Suprapubic skin (tissue), 3 donors: ENCODE results near the gene MLEC.

ENCODE experiments used
- EP300 ChIP-seq: sonication (generic); formaldehyde crosslinking; IDR thresholded peaks from one replicate; pipeline ENCODE4 v1.6.1; 2017; ENCODE audit warnings: antibody characterized with exemption
- POLR2A ChIP-seq, 2 donors: fragments of 450-650 bp; IDR thresholded peaks; one replicate each; pipeline ENCODE4 v1.6.1; 2017; ENCODE audit warnings: antibody characterized with exemption in 2 of 2, mild to moderate bottlenecking in 2 of 2, moderate library complexity in 2 of 2
- TF ChIP-seq, protein P1 (sequence below), 2 donors: fragments of 200-600 bp in 1 of 2; fragments of 450-650 bp in 1 of 2; sonication (generic) in 1 of 2; IDR thresholded peaks; one replicate each; pipeline ENCODE4 v1.5.1; 2016 to 2019; ENCODE audit warnings: antibody characterized with exemption in 2 of 2, mild to moderate bottlenecking in 1 of 2, moderate library complexity in 1 of 2

DNA sequence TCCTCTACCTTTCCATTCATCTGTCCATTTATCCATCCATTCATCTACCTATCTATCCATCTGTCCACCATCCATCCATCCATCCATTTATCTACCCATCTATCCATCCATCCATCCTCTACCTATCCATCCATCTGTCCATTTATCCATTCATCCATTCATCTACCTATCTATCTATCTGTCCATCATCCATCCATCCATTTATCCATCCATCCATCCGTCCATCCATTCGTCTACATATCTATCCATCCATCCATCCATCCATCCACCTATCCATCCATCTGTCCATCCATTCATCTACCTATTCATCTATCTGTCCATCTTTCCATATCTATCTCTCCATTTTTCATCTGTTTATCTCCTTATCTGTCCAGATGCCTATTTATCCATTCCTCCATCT lies 25.5 kb upstream of the MLEC start:
- TF ChIP-seq, protein P1, sequence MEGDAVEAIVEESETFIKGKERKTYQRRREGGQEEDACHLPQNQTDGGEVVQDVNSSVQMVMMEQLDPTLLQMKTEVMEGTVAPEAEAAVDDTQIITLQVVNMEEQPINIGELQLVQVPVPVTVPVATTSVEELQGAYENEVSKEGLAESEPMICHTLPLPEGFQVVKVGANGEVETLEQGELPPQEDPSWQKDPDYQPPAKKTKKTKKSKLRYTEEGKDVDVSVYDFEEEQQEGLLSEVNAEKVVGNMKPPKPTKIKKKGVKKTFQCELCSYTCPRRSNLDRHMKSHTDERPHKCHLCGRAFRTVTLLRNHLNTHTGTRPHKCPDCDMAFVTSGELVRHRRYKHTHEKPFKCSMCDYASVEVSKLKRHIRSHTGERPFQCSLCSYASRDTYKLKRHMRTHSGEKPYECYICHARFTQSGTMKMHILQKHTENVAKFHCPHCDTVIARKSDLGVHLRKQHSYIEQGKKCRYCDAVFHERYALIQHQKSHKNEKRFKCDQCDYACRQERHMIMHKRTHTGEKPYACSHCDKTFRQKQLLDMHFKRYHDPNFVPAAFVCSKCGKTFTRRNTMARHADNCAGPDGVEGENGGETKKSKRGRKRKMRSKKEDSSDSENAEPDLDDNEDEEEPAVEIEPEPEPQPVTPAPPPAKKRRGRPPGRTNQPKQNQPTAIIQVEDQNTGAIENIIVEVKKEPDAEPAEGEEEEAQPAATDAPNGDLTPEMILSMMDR (IDR thresholded peaks at IDR 0.05): no peak
- TF ChIP-seq EP300: no peak
- no peak for TF ChIP-seq POLR2A (IDR thresholded peaks at IDR 0.05)
